Lower leg skin (tissue), 4 donors: ENCODE measurements around the gene POLR1D. TPM values are rescaled to one million over a fixed set of nuclear protein-coding genes. Genes with fewer than 3 reads are reported as not detected.

Experiments
- DNase-seq, 2 donors: peaks; one replicate each; pipeline ENCODE4 v3.0.0-alpha.2; 2019; ENCODE audit warnings: low spot score in 2 of 2
- H3K4me3 ChIP-seq: fragments of 200-600 bp; sonication (generic); 2 replicates; pipeline ENCODE4 v1.5.1; 2017; ENCODE audit warnings: mild to moderate bottlenecking, low read depth; ENCODE audit not compliant: poor library complexity, severe bottlenecking
- POLR2A ChIP-seq, 2 donors: fragments of 450-650 bp; IDR thresholded peaks; one replicate each; pipeline ENCODE4 v1.6.1; 2016 to 2017; ENCODE audit warnings: antibody characterized with exemption in 2 of 2, mild to moderate bottlenecking in 1 of 2, moderate library complexity in 1 of 2
- WGBS, 2 donors: methylation state at CpG; one replicate each; pipeline ENCODE4 v1.1.5; 2018; 5-methylcytosine and 5-hydroxymethylcytosine counted together
- intact Hi-C: fragments of 100-400 bp; cut with DNase I; formaldehyde crosslinking; loops from one replicate; pipeline ENCODE4 v1.15.0; 2023; ENCODE audit warnings: low total_unique reads
- total RNA-seq, 4 donors: library from RNA; depleted of rRNA; stranded (reverse); fragments of >200 nt; gene quantifications; one replicate each; pipeline ENCODE4 v1.1.0, GENCODE V29; 2016
- TF ChIP-seq, protein P1 (sequence below), 3 donors: fragments of 450-650 bp; IDR thresholded peaks; one replicate each; pipeline ENCODE4 v1.5.1; 2016; ENCODE audit warnings: antibody characterized with exemption in 3 of 3, mild to moderate bottlenecking in 3 of 3, moderate library complexity in 2 of 3

Gene POLR1D
- total RNA-seq, 4 donors from 2014 or later = 130 to 280 (median 214) TPM

DNA sequence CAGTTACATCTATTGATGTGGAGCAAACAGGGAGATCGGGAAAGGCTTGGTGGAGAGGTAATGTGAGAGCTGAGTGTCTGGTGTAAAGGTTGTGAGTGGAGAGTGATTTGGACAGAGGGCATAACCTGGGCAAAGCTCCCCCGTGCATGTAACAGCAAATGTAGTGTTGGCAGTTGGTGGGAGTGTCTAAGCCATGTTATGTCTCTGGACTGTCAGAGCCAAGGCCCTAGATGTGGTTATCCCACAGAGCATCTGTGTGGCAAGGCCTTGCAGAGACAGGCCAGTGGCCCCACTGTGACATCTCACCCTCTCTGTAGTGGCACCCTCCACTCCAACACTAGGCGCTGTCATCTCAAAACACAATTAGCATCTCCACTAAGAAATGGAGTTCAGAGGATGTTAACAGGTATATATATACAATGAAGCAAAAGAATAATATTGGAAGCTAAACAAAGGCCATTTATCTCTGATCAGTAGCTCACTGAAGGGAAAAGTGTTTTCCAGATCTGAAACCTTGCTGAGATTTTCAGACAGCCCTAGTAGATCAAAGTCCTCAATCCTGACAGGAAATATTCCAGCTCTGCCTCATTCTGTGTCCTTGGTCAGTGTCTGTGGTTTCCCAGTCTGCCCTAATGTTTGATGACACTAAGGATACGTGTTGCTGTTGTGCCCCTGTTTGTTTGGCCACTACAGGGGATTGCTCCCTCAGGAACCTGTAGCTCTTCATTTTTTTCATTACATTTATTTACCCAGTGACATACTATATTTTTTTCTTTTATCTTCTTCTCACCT, 20.2 kb downstream of the POLR1D start:
- intact Hi-C loops = no loop called here

DNA sequence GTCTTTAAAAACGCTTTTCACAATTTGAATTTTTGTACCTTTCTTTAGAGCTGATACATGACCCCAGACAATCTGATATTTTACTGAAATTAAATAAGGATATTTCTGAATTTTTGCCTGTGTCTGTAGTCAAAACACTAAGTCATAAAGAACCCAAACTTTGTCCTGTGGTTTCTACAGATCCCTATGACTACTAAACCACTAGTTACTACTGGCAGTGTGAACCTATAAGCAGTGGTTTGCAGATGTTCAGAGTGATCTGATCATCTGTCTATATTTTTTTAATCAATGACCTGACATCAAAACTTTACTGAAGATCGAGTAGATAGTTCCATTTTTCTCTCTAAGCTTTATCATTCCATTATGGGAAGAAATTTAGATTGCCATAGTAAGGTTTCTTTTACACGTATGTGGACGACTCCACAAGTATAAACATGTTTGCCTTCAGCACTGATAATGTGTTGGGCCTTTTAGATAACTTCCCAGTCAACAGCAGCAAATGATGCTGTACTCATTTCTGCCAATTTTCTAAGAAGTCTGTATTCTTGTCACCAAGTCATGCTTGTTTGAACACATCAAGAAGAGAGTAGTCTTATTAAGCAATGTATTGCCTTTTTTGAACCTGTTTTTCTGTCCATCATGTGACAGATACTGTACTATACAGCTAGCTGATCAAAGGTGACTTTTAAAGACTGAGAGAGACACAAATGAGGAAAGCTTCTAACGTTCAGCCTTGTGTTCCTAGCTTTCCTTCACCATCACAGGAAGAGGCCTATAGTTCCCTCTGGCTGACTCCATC, 21.8 kb downstream of the POLR1D start:
- TF ChIP-seq, protein P1, sequence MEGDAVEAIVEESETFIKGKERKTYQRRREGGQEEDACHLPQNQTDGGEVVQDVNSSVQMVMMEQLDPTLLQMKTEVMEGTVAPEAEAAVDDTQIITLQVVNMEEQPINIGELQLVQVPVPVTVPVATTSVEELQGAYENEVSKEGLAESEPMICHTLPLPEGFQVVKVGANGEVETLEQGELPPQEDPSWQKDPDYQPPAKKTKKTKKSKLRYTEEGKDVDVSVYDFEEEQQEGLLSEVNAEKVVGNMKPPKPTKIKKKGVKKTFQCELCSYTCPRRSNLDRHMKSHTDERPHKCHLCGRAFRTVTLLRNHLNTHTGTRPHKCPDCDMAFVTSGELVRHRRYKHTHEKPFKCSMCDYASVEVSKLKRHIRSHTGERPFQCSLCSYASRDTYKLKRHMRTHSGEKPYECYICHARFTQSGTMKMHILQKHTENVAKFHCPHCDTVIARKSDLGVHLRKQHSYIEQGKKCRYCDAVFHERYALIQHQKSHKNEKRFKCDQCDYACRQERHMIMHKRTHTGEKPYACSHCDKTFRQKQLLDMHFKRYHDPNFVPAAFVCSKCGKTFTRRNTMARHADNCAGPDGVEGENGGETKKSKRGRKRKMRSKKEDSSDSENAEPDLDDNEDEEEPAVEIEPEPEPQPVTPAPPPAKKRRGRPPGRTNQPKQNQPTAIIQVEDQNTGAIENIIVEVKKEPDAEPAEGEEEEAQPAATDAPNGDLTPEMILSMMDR (IDR thresholded peaks at IDR 0.05) = no peak
- TF ChIP-seq POLR2A (IDR thresholded peaks at IDR 0.05) = no peak
- intact Hi-C loops = no loop called here
- no peak for DNase-seq
- 56 to 65% methylated on average over 5 of the region's 5 CpGs for whole genome bisulfite sequencing, 2 donors
- H3K4me3 ChIP-seq = no peak overlapping the region

More for the DNA sequence above, 20.2 kb downstream of the POLR1D start:
- DNase-seq = no peak
- no peak overlapping the region for H3K4me3 ChIP-seq
- TF ChIP-seq POLR2A (IDR thresholded peaks at IDR 0.05) = no peak
- TF ChIP-seq, protein P1 (IDR thresholded peaks at IDR 0.05) = no peak
- WGBS, 2 donors = 86 to 87% methylated on average over 4 of the region's 4 CpGs

DNA sequence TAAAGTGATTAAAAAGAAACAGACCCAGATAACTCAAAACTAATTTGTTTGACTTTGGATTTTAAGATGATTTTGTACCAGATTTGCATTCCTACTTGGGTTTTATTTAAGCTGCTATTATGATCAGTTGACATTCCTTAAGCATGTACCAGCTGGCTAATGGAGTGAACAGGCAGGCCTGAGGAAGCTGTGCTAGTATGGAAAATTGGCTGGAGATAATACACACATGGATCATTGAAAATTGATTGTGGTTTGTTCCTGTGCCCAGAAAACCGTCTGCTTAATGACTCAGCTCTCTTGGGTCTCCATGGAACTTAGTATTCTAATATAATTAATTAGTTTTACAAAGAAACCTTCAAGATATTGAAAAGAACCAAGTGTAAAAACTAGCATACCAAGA, 22.6 kb downstream of the POLR1D start:
- TF ChIP-seq POLR2A (IDR thresholded peaks at IDR 0.05) = no peak
- TF ChIP-seq, protein P1 (IDR thresholded peaks at IDR 0.05) = no peak
- H3K4me3 ChIP-seq = no peak overlapping the region
- DNase-seq = no peak
- WGBS, 2 donors = 3 to 8% methylated on average over 1 of the region's 1 CpG
- intact Hi-C loops = no loop called here

DNA sequence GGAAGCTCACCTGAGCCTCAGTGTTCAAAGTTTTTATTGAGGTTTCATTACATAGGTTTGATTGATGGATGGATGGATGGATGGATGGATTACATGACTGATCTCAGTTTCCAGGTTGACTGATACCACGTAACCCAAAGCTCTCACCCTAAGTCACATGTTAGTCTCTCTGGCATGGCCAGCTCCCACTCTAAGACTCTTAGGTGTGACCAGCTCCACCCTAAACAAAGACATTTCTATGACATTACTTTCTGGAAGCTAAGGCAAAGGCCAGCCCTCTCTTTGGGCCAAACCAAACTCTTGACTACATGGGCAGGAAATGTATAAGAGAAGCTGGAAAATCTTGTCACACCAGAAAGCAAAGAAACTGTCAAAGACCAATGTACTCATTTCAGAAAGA, 28.6 kb downstream of the POLR1D start:
- H3K4me3 ChIP-seq = no peak overlapping the region
- TF ChIP-seq, protein P1 (IDR thresholded peaks at IDR 0.05) = no peak
- no peak for TF ChIP-seq POLR2A (IDR thresholded peaks at IDR 0.05)
- intact Hi-C loops = no loop called here
- WGBS, 2 donors = 95 to 100% methylated on average over 1 of the region's 1 CpG
- DNase-seq = no peak

- TF ChIP-seq, protein P1 (IDR thresholded peaks at IDR 0.05) = no peak
- TF ChIP-seq POLR2A (IDR thresholded peaks at IDR 0.05) = no peak
- DNase-seq = no peak
- 50 to 61% methylated on average over 3 of the region's 3 CpGs for WGBS, 2 donors
- no peak overlapping the region for H3K4me3 ChIP-seq
- intact Hi-C loops = no loop called here
Observed at GRCh38 chr13:27654059-27654458, 32.4 kb downstream of the POLR1D start.
